HG02763 (cell line): ENCODE measurements around the gene MARK2.
A peak's percentile ranks its signal among the peaks of the same experiment; 100 is the strongest.

Experiments
- ATAC-seq: cut with Tn5 transposase; IDR thresholded peaks from one replicate; pipeline ENCODE4 v1.9.1; 2021; ENCODE audit warnings: mild to moderate bottlenecking, moderate library complexity; ENCODE audit not compliant: unreplicated experiment

MARK2 gene

DNA sequence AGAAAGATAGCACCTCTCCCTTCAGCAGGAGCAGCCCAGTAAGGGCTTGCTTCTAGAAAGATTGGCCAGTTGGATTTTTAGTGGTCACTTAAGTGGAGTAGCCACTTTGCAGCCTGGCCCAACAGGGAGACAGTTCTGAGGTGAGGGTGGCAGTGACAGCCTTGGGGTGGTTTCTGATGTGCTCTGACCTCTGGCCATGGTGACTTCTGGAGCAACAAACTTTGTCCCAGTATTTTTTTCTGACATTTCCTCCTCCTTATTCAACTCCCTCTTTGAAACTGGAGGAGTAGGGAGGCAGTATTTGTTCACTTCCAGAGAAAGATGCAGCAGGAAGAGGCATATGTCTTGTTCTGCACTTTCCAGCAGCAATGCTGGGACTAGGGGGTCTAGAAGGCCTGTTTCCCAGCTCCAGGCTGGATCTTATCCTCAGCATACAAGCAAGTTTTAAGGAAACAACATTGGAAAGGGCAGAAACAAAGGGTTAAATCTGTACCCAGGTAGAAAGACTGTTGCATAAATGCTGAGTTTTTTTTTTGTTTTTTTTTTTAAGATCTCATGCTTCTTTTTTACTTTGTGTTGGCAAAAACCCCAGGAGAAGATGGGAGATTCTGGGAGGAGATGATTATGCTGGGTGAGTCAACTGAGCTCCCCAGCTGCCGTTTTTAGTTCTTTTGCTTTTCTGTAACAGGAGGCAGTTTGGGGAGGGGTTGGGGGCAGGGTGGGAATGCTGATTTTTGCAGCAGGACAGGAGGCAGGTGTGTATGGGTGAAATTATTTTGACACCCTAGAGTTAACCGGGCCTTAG, 40.9 kb downstream of the MARK2 start:
- ATAC-seq = no peak

DNA sequence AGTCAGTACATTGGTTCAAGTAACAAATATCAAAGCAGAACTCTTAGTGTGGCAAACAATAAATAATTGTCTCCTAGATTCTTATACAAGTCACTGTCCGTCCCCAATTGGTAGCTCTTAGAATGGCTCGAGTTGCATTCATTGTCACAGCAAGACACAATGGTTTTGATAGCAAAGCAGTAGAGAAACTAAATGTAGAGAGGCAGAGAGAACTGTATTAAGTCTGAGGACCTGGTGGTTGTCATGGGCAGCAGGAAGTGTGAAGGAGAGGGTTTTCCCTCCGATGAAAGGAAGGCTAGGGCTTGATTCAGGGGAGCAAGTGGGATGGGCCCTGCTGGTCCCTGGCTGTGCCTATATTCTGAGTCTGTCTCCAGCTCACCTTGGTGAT, 41.5 kb downstream of the MARK2 start:
- ATAC-seq = no peak

DNA sequence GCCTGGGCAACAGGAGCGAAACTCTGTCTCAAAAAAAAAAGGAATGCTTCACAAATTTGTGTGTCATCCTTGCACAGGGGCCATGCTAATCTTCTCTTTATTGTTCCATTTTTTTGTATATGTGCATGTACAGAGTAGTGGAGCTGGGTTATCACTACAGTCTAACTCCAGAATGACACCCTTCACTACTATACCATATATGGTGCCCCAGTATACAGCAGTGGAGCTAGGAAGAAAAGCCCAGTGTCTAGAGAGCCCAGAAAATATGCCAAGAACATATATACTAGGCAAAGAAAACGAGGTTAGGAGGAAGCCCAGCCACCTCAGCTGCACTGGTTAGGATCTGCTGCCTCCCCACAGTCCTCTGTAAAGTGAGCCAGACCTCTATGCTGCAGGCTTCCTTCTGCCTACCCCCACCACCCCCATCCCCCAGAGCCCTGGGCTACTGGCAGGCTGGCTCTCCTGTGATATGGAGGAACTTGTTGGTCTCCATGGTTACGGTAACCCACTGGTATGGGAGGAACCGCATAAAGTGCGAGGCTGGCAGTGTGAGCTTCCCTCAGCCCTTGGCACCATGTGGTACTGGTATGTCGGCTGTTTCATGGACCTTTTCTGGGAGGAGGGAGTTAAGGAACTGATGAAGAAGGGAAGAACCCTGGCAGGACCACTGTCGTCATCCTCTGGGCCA, 43.8 kb downstream of the MARK2 start:
- no peak for ATAC-seq

DNA sequence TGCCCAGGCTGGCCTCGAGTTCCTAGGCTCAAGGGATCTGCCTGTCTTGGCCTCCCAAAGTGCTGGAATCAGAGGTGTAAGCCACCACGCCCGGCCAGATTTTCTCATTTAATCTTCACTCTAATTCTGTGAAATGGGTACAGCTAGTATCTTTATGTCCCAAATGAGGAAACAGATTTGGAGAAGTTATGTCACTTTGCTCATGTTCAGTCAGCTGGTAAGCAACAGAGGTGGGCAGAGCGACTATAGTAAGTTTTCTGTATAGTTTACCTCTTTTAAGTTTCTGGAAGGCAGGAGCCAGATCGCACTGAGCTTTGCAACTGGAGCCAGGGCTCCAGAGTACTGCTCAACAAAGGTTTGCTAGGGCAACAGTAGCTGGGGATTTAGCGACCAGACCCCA, 44.9 kb downstream of the MARK2 start:
- no peak for ATAC-seq

DNA sequence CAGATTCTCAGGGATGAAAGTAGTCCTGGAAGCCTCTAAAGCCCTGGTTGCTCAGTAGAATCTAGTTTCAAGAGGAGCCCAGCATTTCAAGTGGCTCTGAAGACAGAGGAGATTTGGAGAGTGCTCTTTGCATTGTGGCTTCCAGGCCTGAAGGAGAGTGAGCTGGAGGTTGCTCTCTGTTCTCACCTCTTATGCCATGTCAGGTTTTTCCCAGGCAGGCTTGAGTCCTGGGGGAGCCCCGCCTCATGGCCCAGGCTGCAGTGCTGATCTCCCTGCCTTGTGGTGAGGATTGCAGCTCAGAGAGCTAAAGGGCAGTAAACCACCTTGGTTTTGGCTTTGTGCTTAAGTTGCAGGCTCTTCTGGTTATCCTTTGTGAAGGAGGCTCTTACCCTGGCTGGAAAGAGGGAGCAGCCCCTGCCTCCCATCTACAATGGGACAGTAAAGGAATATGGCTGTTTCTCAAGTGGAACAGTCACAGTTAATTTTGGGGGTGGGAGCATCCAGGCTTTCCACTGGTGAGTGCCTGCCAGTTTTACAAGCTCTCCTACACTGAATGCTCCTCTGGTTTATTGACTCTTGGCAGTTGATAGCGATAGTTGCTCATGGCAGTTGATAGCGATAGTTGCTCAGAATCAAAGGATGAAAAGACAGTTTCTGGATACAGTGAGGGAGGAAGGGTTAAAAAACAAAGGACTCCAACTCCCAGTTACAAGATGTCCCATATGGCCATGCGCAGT, 45.5 kb downstream of the MARK2 start:
- ATAC-seq = no peak

DNA sequence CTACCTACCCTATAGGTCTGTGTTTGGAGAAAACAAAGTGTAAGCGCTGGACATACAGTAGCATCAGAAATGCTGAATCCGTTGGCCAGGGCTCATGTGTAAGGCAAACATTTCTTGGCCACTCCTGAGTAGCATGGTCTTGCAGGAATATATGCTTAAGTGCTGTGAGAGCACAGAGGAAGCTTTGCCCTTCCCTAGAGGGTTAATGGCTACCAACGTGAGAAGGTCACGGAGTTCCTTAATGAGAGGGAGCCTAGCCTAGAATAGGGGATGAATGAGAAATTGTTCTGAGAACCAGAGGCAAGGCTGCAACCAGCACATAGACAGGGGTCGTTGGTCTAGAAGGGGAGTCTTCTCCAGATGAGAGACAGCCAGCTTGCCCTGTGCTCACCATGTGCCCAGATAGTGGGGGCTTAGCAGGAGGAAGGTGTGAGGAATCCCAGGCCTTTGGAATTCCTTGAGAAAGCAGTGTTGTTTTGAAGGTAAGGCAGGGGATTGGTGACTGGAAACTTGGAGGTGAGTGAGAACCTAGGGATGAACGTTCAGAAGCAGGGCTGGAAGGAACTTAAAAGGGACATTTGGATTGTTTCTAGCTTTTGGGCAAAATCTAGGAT, 48.6 kb downstream of the MARK2 start:
- no peak for ATAC-seq

DNA sequence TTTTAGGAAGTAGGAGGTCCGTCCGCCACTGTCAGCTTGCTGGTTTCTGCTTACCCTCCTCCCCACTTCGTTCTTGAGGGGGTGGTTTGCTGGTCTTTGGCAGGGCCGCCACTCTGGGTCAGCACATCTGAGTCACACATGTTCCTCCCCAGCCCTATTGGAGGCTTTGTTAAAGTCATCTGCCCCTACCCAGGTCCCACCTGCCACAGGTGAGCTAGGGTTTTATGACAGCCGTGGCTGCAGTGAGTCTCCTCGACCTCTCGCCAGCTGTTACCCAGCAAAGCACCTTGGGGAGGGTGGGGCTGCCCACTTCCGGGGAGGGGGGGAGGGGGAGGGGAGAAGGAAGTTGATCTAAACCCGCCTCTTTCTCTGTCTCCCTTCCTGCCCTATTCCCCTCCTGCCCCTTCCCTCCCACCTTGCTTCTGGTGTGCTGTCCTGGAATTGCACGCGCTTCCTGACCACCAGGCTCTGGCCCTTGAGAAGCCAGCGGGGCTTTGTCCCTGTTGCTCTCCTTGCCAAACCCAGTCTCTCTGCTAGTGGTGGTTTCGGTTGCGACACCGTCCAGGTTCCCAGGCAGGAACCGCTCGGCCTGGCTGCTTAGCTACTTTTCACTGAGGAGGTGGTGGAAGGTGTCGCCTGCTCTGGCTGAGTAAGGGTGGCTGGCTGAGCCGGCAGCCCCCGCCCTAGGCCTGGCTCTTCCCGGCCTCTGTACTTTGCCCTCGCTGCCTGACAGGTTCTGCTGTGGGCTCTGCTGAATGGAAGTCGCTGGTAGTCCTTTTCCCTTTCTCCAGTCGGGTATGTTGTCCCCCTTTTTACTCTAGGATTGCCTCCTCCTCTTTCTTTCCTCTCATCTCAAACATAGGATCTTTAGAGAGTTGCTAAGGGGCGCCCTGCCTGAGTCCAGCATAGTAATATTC, 49.5 kb downstream of the MARK2 start:
- ATAC-seq = peak; percentile 39

DNA sequence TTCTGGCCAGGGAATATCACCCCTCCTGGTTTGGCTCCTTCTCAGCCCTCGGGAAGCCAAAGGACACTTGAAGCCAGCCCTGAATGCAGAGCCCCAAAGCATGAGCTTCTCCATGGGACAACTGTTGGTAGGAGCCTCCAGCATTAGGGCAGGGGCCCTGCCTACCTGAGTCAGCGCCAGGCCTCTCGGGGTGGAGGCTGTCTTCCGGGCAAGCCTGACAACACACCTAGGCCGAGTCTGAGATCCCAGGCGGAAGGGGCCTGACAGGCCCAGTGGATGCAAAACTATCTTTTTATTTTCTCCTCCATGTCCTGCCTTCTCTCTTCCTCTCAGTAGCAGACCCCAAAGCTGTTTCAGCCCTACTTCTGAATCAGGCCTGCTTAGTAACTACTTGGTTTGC, 50.4 kb downstream of the MARK2 start:
- no peak for ATAC-seq

DNA sequence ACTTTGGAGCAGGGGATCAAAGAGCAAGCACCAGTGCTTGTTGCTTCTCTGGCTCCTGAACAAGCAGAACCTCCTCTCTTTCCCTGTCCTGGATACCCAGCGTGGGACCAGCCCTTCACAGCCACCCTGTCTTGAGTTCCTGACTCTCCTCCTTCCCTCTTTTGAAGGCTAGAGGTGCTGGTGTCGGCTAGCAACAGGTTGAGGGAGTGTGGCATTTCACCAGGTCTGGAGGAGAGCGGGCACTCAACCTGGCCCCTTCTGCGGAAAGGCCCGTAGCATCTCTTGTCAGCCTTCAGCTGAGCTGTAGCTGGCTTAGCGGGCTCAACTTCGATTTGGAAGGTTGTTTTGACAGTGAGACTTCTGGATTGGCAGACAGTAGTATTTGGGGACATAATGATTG, 51.5 kb downstream of the MARK2 start:
- ATAC-seq = no peak

DNA sequence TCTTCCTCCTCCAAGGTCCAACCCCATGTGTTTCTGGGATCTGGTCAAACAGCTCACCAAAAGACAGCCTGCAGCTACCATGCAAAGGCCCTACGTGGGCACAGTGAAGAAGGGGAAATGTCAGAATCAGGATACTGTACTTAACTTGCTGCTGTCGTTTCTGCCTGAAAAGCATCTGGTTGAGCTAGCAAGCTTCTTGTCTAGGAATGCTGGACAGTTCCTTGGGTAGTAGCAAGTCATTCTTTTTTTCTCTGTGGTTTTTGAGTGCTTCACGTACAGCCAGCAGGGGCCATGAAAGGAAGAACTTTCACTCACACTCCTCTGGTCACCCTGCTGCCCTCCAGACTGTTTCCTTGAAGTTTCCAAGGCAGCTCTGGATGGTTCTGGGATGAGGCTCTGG, 53.3 kb downstream of the MARK2 start:
- no peak for ATAC-seq

DNA sequence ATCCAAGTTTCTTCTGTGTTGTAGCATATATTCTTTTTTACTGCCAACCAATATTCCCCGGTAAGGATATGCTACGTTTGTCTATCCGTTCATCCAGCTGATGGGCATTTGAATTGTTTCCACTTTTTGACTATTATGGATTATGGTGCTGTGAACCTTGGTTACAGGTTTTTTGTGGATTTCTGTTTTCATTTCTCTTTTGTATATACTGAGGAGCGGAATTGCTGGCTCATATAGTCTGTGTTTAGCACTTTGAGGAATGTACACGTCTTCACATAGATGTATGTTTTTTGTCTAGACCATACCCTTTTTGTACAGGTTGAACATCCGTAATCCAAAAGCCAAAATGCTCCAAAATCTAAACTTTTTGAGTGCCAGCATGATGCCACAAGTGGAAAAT, 54.4 kb downstream of the MARK2 start:
- no peak for ATAC-seq

DNA sequence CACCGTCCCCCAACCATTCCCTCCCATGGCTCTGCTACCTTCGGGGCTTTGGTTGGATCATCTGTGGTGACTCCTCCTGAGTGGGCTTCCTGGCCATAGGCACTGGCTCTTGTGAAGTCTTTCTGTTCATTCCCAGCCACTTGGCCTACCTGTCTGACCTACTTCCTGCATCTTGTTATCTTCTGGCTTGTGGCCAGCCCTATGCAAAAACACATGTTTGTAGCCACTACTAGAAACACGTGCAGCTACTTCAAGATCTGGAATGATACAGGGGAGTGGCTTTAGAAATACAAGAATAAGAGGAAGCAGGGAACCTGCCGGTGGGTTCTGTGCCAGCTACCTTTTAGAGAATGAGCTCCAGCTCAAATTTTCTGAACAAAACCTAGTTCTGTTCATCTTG, 57.2 kb downstream of the MARK2 start:
- ATAC-seq = no peak

DNA sequence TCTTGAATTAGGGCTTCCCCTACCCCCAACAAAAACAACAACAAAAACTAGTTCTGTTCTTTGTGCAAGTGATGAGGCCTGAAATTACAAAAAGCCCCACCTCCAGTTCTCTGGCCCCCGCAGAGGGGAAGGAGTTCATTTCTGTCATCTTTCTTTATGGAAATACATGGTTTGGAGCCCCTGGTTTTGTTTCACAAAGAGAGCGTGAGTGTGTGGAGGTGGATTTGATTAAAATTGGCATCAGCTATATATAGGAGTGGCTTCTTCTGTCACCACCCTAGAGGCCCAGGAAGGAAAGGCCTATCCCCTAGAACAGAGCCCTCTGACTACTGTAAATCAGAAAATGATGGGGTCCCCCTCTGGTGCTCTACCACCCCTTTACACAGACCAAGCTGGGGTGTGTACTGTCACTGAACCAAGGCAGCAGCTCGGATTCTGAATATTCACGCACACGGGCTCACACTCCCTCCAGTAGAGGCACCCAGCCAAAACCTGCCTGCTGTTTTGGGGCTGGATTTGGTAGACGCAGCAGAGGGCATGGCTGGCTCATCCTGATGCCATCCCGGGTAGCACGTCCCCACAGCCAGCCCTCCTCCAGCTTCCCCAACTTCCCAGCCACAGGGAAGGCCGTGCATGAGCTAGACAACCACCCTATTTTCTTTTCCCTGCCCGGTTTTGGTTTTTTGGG, 58.7 kb downstream of the MARK2 start:
- ATAC-seq = no peak

DNA sequence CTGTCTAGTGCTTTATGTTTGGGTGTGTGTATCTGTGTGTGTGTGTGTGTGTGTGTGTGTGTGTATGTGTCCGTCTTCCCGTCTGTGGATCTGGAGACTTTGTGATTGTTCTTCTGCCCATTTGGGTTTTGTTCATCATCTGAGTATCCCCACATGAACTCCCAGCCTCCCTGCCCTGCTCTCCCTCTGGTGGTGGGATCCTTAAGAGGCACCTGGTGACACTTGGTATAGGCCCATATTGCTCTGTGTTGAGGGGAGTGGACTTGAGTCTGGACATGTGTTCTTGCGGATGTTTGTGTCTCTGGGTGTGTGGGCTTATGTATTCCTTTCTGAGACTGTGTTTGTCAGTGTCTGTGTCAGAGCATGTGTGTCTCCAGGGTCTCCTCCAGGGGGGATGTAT, 62.8 kb downstream of the MARK2 start:
- no peak for ATAC-seq

DNA sequence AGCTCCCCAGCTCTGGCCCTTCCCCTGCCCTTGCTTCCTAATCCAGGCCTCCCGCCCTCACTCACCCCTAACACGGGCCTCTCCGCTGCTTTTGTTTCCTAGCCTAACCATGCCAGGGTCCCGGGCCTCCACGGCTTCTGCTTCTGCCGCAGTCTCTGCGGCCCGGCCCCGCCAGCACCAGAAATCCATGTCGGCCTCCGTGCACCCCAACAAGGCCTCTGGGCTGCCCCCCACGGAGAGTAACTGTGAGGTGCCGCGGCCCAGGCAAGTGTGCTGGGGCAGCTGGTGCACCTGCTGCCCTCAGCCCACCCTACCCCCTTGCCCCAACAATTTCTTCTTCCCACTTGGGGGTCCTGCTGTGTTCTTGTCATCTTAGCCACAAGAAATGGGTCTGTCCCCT, 65.0 kb downstream of the MARK2 start:
- ATAC-seq = no peak

DNA sequence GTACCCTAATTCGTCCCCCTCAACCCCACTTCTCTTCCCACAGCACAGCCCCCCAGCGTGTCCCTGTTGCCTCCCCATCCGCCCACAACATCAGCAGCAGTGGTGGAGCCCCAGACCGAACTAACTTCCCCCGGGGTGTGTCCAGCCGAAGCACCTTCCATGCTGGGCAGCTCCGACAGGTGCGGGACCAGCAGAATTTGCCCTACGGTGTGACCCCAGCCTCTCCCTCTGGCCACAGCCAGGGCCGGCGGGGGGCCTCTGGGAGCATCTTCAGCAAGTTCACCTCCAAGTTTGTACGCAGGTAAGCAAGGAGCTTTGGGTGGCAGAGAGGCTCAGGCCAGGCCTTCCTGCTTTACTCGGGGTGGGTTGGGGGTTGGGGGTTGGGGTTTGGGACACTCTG, 65.8 kb downstream of the MARK2 start:
- ATAC-seq = no peak

DNA sequence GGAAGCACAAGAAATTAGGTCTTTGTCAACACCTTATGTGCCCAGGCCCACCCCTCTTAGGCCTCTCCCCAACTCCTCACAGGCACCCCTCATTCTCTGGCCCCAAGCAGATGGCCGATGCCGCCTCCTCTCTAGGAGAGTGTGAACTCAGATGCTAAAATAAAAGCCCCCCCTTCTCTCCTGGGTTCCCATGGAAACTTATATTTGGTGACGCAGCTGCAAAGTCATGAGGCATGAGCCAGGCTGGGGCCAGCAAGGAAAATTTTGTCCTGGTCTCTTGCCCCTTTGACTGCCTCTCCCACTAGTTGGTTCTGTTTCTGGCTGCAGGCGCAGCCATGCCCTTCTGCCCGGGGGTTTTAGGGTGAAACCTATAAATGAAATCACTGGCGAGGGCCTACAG, 66.3 kb downstream of the MARK2 start:
- ATAC-seq = no peak

DNA sequence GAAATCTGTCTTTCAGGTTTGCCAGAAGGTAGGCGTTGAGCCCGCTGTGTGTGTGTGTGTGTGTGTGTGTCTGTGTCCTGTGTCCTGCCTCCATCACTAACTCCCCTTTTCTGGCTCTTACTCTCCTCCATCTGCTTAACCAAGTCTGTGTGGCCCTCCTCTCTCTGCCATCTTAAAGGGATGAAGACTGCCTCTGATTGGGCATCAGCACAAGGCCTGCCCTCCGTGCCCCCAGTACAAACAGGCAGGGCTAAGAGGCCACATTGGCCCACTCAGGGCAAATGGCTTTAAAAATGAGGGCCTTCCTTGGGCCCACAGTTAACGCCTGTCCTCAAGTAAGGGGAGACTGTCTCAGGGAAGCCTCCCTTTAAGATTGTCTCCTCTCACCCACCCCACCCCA, 67.2 kb downstream of the MARK2 start:
- no peak for ATAC-seq

DNA sequence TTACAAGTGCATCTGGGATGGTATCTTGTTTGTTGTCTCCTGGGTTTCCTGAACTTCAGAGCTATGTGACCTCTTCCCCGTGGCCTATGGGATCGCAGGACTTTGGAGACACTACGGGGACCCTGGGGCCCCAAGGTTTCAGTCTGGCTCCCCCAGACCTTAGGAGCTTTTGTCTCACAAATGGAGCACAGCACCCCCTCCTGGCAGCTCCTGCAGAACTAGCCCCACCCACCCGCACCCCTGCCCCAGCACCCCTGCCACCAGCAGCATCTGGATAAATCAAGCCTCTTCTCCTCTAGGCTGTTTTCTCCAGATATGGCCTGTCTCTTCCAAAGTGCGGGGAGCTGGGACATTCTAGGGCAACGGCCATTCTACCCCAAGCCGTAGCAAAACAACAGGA, 67.7 kb downstream of the MARK2 start:
- ATAC-seq = no peak

DNA sequence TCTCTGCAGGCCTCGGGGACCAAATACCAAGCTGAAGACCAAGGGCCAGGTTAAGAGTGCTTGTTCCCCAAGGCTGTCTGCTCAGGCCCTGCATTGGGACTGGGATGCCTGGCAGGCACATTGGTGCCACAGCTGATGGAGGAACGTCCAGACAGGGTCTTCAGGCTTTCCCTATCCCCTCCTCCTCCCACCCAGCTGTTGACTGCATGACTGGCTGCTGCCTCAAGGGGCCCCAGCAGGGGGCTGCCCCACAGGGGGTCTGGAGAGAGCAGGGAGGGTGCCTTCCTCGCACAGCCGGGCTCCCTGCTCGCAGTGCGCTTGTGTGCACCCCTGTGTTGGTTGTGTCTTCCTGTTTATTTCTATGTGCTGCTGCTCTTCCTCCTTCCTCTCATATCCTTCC, 68.2 kb downstream of the MARK2 start:
- ATAC-seq = no peak
